Measurements from ENCODE around the gene EOLA1. TPM values are rescaled to one million over a fixed set of nuclear protein-coding genes. Genes with fewer than 3 reads are reported as not detected.
"Not testable (repeated sequence)": the region's sequence is repeated elsewhere in the genome, so short reads cannot be mapped to it uniquely, and the experiment has no call there.

Gene EOLA1
- total and polyA plus RNA-seq, 4 experiments from 2014 or later: 24.6 to 26.2 (median 25.4) TPM

- H3K27ac ChIP-seq (ENCODE audit: low read depth, low read length); POLR2A ChIA-PET (ENCODE audit: partially characterized antibody); H3K36me3 Mint-ChIP-seq; H3K4me3 Mint-ChIP-seq; H3K27me3 Mint-ChIP-seq; H3K27me3 ChIP-seq (ENCODE audit: insufficient read depth, low read length); H3K4me1 Mint-ChIP-seq; H3K27ac Mint-ChIP-seq; H3K36me3 ChIP-seq (ENCODE audit: insufficient read depth, low read length); H3K9me3 ChIP-seq (ENCODE audit: control insufficient read depth in 1 of 2, low read length in 2 of 2); CTCF ChIA-PET (ENCODE audit: partially characterized antibody); DNase-seq; H3K4me3 ChIP-seq (ENCODE audit: low read length in 2 of 2); H3K4me1 ChIP-seq (ENCODE audit: insufficient read depth, low read length); H3K9me3 Mint-ChIP-seq; intact Hi-C loops (cut with micrococcal nuclease): not testable (repeated sequence)
These were observed 8.9 kb downstream of the EOLA1 start, which contains the start of gene HSFX3 for GRCh38 chrX:149549701-149550100. Gene HSFX3, minus strand, starts transcription at chrX:149549924. Its CDS starts 72 bp downstream, at chrX:149549852.

- H3K27ac Mint-ChIP-seq; H3K4me1 Mint-ChIP-seq; H3K9me3 Mint-ChIP-seq; H3K4me3 ChIP-seq (ENCODE audit: low read length in 2 of 2); H3K9me3 ChIP-seq (ENCODE audit: control insufficient read depth in 1 of 2, low read length in 2 of 2); H3K27me3 ChIP-seq (ENCODE audit: insufficient read depth, low read length); DNase-seq; CTCF ChIA-PET (ENCODE audit: partially characterized antibody); H3K36me3 ChIP-seq (ENCODE audit: insufficient read depth, low read length); intact Hi-C loops (cut with micrococcal nuclease); H3K27ac ChIP-seq (ENCODE audit: low read depth, low read length); POLR2A ChIA-PET (ENCODE audit: partially characterized antibody); H3K4me3 Mint-ChIP-seq; H3K4me1 ChIP-seq (ENCODE audit: insufficient read depth, low read length); H3K36me3 Mint-ChIP-seq; H3K27me3 Mint-ChIP-seq: not testable (repeated sequence)
These were observed 9.6 kb downstream of the EOLA1 start for GRCh38 chrX:149550454-149550853.

- H3K4me3 ChIP-seq (ENCODE audit: low read length in 2 of 2); H3K27ac Mint-ChIP-seq; H3K27ac ChIP-seq (ENCODE audit: low read depth, low read length); H3K9me3 Mint-ChIP-seq; intact Hi-C loops (cut with micrococcal nuclease); H3K36me3 ChIP-seq (ENCODE audit: insufficient read depth, low read length); H3K9me3 ChIP-seq (ENCODE audit: control insufficient read depth in 1 of 2, low read length in 2 of 2); CTCF ChIA-PET (ENCODE audit: partially characterized antibody); POLR2A ChIA-PET (ENCODE audit: partially characterized antibody); H3K4me1 Mint-ChIP-seq; H3K4me1 ChIP-seq (ENCODE audit: insufficient read depth, low read length); DNase-seq; H3K27me3 Mint-ChIP-seq; H3K36me3 Mint-ChIP-seq; H3K4me3 Mint-ChIP-seq; H3K27me3 ChIP-seq (ENCODE audit: insufficient read depth, low read length): not testable (repeated sequence)
These were observed 10.6 kb downstream of the EOLA1 start for GRCh38 chrX:149551245-149551938.

- H3K27me3 ChIP-seq (ENCODE audit: insufficient read depth, low read length); H3K4me3 ChIP-seq (ENCODE audit: low read length in 2 of 2); H3K36me3 ChIP-seq (ENCODE audit: insufficient read depth, low read length); intact Hi-C loops (cut with micrococcal nuclease); H3K27ac ChIP-seq (ENCODE audit: low read depth, low read length); H3K36me3 Mint-ChIP-seq; H3K9me3 ChIP-seq (ENCODE audit: control insufficient read depth in 1 of 2, low read length in 2 of 2); H3K27me3 Mint-ChIP-seq; H3K4me3 Mint-ChIP-seq; H3K27ac Mint-ChIP-seq; CTCF ChIA-PET (ENCODE audit: partially characterized antibody); H3K4me1 ChIP-seq (ENCODE audit: insufficient read depth, low read length); DNase-seq; H3K4me1 Mint-ChIP-seq; POLR2A ChIA-PET (ENCODE audit: partially characterized antibody); H3K9me3 Mint-ChIP-seq: not testable (repeated sequence)
These were observed 11.1 kb downstream of the EOLA1 start for GRCh38 chrX:149551939-149552248.

- H3K27ac Mint-ChIP-seq; H3K4me3 Mint-ChIP-seq; H3K27me3 ChIP-seq (ENCODE audit: insufficient read depth, low read length); H3K9me3 Mint-ChIP-seq; H3K9me3 ChIP-seq (ENCODE audit: control insufficient read depth in 1 of 2, low read length in 2 of 2); H3K27ac ChIP-seq (ENCODE audit: low read depth, low read length); H3K27me3 Mint-ChIP-seq; H3K36me3 Mint-ChIP-seq; H3K4me1 ChIP-seq (ENCODE audit: insufficient read depth, low read length); POLR2A ChIA-PET (ENCODE audit: partially characterized antibody); intact Hi-C loops (cut with micrococcal nuclease); DNase-seq; CTCF ChIA-PET (ENCODE audit: partially characterized antibody); H3K4me3 ChIP-seq (ENCODE audit: low read length in 2 of 2); H3K4me1 Mint-ChIP-seq; H3K36me3 ChIP-seq (ENCODE audit: insufficient read depth, low read length): not testable (repeated sequence)
These were observed 14.4 kb downstream of the EOLA1 start for GRCh38 chrX:149555251-149555650.

GRCh38 chrX:149563359-149563758 is 22.5 kb downstream of the EOLA1 start:
- Histone ChIP-seq H3K36me3 (ENCODE audit: insufficient read depth, low read length) (no peaks in the 10 kb centered on the region), H3K27me3 (ENCODE audit: insufficient read depth, low read length) (no peaks in the 10 kb centered on the region), H3K4me3 (ENCODE audit: low read length in 2 of 2) (no peak overlapping the region), H3K27ac (ENCODE audit: low read depth, low read length) (no peak overlapping the region), H3K9me3 (ENCODE audit: control insufficient read depth in 1 of 2, low read length in 2 of 2) (no peaks in the 10 kb centered on the region), H3K4me1 (ENCODE audit: insufficient read depth, low read length) (no peaks in the 10 kb centered on the region)
- ChIA-PET POLR2A (ENCODE audit: partially characterized antibody) (no interaction called here), CTCF (ENCODE audit: partially characterized antibody) (no interaction called here)
- Mint-ChIP-seq H3K27ac (no peak overlapping the region), H3K4me1 (no peaks in the 10 kb centered on the region), H3K36me3 (no peaks in the 10 kb centered on the region), H3K4me3 (no peak overlapping the region), H3K27me3 (no peaks in the 10 kb centered on the region), H3K9me3 (no peaks in the 10 kb centered on the region)
- intact Hi-C loops (cut with micrococcal nuclease): no loop called here
- no peak for DNase-seq

- DNase-seq: peak in 1 of 5 donors; percentile 23
- no peak overlapping the region for H3K27ac Mint-ChIP-seq
- ChIA-PET CTCF (ENCODE audit: partially characterized antibody) (no interaction called here), POLR2A (ENCODE audit: partially characterized antibody) (no interaction called here)
- Histone ChIP-seq H3K27me3 (ENCODE audit: insufficient read depth, low read length) (no peaks in the 10 kb centered on the region), H3K27ac (ENCODE audit: low read depth, low read length) (no peak overlapping the region), H3K9me3 (ENCODE audit: control insufficient read depth in 1 of 2, low read length in 2 of 2) (no peaks in the 10 kb centered on the region), H3K4me3 (ENCODE audit: low read length in 2 of 2) (no peak overlapping the region), H3K36me3 (ENCODE audit: insufficient read depth, low read length) (no peaks in the 10 kb centered on the region), H3K4me1 (ENCODE audit: insufficient read depth, low read length) (no peaks in the 10 kb centered on the region)
- H3K27me3 Mint-ChIP-seq: no peaks in the 10 kb centered on the region
- intact Hi-C loops (cut with micrococcal nuclease): no loop called here
- H3K4me3 Mint-ChIP-seq: no peak overlapping the region
- H3K36me3 Mint-ChIP-seq: no peaks in the 10 kb centered on the region
- H3K4me1 Mint-ChIP-seq: no peaks in the 10 kb centered on the region
- H3K9me3 Mint-ChIP-seq: no peaks in the 10 kb centered on the region
These were observed 27.0 kb downstream of the EOLA1 start for GRCh38 chrX:149567621-149568417.
